Vagina (tissue), 2 donors: ENCODE data around the gene KCNJ4. TPM values are rescaled to one million over a fixed set of nuclear protein-coding genes. Genes with fewer than 3 reads are reported as not detected.

Experiments
- DNase-seq, 2 donors: peaks; one replicate each; pipeline ENCODE4 v3.0.0-alpha.2; 2017; ENCODE audit errors: extremely low spot score in 2 of 2
- H3K27ac ChIP-seq: fragments of 200-600 bp; sonication (generic); one replicate; pipeline ENCODE4 v1.5.1; 2019
- H3K27me3 ChIP-seq: fragments of 200-600 bp; sonication (generic); one replicate; pipeline ENCODE4 v1.5.1; 2019
- H3K36me3 ChIP-seq, 2 donors: fragments of 200-600 bp; sonication (generic); one replicate each; pipeline ENCODE4 v1.5.1; 2017 to 2019
- H3K4me1 ChIP-seq: fragments of 200-600 bp; sonication (generic); one replicate; pipeline ENCODE4 v1.5.1; 2019
- H3K4me3 ChIP-seq, 2 donors: fragments of 200-600 bp; sonication (generic); 1 replicate in 1 of 2; 2 replicates in 1 of 2; pipeline ENCODE4 v1.5.1; 2016 to 2019
- H3K9me3 ChIP-seq: fragments of 200-600 bp; sonication (generic); one replicate; pipeline ENCODE4 v1.5.1; 2019
- POLR2A ChIP-seq, 2 donors: fragments of 450-650 bp; IDR thresholded peaks; one replicate each; pipeline ENCODE4 v1.6.1; 2017; ENCODE audit warnings: antibody characterized with exemption in 2 of 2, mild to moderate bottlenecking in 2 of 2, moderate library complexity in 2 of 2
- POLR2AphosphoS5 ChIP-seq, 2 donors: sonication (generic); formaldehyde crosslinking; IDR thresholded peaks; one replicate each; pipeline ENCODE4 v1.9.0; 2017; ENCODE audit warnings: antibody characterized with exemption in 2 of 2, mild to moderate bottlenecking in 2 of 2, low read depth in 1 of 2; ENCODE audit not compliant: insufficient read depth in 1 of 2
- intact Hi-C: fragments of 100-400 bp; cut with DNase I; formaldehyde crosslinking; loops from one replicate; pipeline ENCODE4 v1.15.1; 2023
- total RNA-seq: library from RNA; depleted of rRNA; stranded (reverse); fragments of >200 nt; gene quantifications from one replicate; pipeline ENCODE4 v1.2.3, GENCODE V29; 2016
- TF ChIP-seq, protein P1 (sequence below), 3 experiments: fragments of 450-650 bp in 2 of 3; fragments of 200-600 bp in 1 of 3; sonication (generic) in 1 of 3; IDR thresholded peaks; one replicate each; pipeline ENCODE4 v1.5.1; 2017 to 2019; ENCODE audit warnings: antibody characterized with exemption in 3 of 3, mild to moderate bottlenecking in 2 of 3, moderate library complexity in 2 of 3

The KCNJ4 gene
- total RNA-seq, 1 donor from 2014 or later, result not detected

GRCh38 chr22:38453066-38453672 lies 1.8 kb downstream of the KCNJ4 start:
- Histone ChIP-seq H3K36me3 (no peaks in the 10 kb centered on the region), H3K27me3 (peaks cover 3% of the 10 kb centered on the region), H3K4me3 (no peak overlapping the region), H3K9me3 (no peaks in the 10 kb centered on the region), H3K27ac (no peak overlapping the region), H3K4me1 (no peaks in the 10 kb centered on the region)
- intact Hi-C loops, result no loop called here
- TF ChIP-seq POLR2A (IDR thresholded peaks at IDR 0.05) (no peak), POLR2AphosphoS5 (IDR thresholded peaks at IDR 0.05; ENCODE audit: insufficient read depth in 1 of 2, low read depth in 1 of 2) (no peak)
- TF ChIP-seq, protein P1, sequence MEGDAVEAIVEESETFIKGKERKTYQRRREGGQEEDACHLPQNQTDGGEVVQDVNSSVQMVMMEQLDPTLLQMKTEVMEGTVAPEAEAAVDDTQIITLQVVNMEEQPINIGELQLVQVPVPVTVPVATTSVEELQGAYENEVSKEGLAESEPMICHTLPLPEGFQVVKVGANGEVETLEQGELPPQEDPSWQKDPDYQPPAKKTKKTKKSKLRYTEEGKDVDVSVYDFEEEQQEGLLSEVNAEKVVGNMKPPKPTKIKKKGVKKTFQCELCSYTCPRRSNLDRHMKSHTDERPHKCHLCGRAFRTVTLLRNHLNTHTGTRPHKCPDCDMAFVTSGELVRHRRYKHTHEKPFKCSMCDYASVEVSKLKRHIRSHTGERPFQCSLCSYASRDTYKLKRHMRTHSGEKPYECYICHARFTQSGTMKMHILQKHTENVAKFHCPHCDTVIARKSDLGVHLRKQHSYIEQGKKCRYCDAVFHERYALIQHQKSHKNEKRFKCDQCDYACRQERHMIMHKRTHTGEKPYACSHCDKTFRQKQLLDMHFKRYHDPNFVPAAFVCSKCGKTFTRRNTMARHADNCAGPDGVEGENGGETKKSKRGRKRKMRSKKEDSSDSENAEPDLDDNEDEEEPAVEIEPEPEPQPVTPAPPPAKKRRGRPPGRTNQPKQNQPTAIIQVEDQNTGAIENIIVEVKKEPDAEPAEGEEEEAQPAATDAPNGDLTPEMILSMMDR (IDR thresholded peaks at IDR 0.05), result no peak
- no peak for DNase-seq

DNA sequence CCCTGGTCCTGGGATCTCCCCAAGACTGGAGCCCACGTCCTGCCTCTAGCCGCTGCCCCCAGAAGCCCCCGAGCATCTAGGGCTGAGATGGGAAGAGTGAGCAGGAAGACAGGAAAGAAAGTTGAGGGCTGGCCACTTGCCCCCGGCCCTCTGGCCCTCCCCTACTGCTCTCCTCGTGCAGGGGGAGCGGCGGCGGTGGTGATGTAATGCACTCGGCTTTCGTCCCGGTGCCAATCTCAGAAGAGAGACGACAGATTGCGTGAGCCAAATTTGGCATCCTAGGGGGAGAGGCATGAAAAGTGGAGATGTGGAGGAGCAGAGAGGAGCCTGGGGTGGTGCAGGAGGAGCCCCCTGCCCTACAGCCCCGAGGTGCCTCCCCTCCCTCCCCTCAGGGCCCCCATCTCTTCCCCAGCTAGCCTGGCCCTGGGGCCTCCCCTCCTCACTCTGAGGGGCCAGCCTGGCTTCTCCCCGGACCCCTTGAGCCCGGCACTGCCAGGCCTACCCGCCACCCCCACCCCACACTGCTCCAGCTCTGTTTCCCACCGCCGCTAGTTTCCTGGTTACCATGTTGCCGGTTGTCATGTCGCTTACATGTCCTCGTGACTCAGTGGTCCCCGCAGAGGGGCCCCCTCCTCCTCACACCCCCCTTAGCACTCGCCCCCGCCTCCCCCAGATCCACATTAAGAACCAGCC lies 2.5 kb downstream of the KCNJ4 start:
- Histone ChIP-seq H3K4me1 (no peaks in the 10 kb centered on the region), H3K9me3 (no peaks in the 10 kb centered on the region), H3K27me3 (peaks cover 3% of the 10 kb centered on the region), H3K36me3 (no peaks in the 10 kb centered on the region), H3K27ac (no peak overlapping the region), H3K4me3 (no peak overlapping the region)
- intact Hi-C loops, result no loop called here
- no peak for DNase-seq
- TF ChIP-seq POLR2A (IDR thresholded peaks at IDR 0.05) (no peak), POLR2AphosphoS5 (IDR thresholded peaks at IDR 0.05; ENCODE audit: insufficient read depth in 1 of 2, low read depth in 1 of 2) (no peak)
- TF ChIP-seq, protein P1 (IDR thresholded peaks at IDR 0.05), result no peak

GRCh38 chr22:38451864-38452263 lies 3.1 kb downstream of the KCNJ4 start:
- Histone ChIP-seq H3K9me3 (no peaks in the 10 kb centered on the region), H3K36me3 (no peaks in the 10 kb centered on the region), H3K27ac (no peak overlapping the region), H3K4me1 (no peaks in the 10 kb centered on the region), H3K27me3 (peaks cover 3% of the 10 kb centered on the region), H3K4me3 (no peak overlapping the region)
- intact Hi-C loops, result no loop called here
- TF ChIP-seq POLR2A (IDR thresholded peaks at IDR 0.05) (no peak), POLR2AphosphoS5 (IDR thresholded peaks at IDR 0.05; ENCODE audit: insufficient read depth in 1 of 2, low read depth in 1 of 2) (no peak)
- TF ChIP-seq, protein P1 (IDR thresholded peaks at IDR 0.05), result no peak
- DNase-seq, result no peak

DNA sequence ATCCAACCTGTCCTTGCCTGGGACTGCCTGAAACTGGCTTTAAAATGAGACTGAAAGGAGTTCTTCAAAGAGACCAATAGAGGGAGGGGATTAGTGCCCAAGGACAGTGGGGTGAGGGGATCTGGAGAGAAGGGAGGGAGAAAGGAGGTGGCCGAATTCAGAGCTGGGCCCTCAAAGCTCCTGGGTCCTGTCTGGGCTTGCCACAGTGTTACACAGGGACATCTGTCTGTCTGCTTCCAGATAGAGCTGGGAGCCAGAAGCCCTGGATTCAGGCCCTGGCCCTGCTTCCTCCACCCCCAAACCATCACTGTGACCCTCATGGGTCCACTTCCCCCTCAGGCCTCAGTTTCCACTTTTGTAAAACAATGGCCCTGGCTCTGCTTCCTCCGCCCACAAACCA lies 3.6 kb downstream of the KCNJ4 start:
- no peak for DNase-seq
- Histone ChIP-seq H3K27me3 (peaks cover 3% of the 10 kb centered on the region), H3K4me1 (no peaks in the 10 kb centered on the region), H3K36me3 (no peaks in the 10 kb centered on the region), H3K4me3 (no peak overlapping the region), H3K27ac (no peak overlapping the region), H3K9me3 (no peaks in the 10 kb centered on the region)
- TF ChIP-seq, protein P1 (IDR thresholded peaks at IDR 0.05), result no peak
- TF ChIP-seq POLR2AphosphoS5 (IDR thresholded peaks at IDR 0.05; ENCODE audit: insufficient read depth in 1 of 2, low read depth in 1 of 2) (no peak), POLR2A (IDR thresholded peaks at IDR 0.05) (no peak)
- intact Hi-C loops, result no loop called here

DNA sequence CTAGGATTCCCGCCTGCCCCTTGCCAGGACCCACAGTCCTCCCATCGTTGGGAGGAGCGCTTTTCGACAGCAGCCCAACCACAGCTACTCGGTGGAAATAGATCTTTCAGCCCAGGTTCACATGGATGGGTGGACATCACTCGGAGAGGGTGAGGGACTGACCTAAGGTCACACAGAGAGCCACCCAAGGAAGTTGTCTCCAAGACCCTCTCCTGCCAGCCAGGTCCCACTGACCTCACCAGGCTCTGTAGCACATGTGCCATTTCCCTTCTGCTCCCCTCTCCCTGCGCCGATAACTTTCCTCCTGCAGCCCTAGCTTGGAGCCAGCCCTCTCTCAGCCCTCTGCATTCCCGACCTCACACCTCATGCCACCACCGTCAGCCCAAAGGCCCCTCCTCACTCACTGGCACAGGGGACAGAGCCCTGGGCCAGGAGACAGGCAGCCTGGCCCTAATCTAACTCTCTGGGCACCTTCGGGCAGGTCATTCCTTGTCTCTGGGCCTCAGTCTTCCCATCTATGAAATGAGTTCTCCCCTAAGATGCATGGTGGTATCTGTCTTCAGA lies 4.7 kb downstream of the KCNJ4 start:
- H3K27me3 ChIP-seq, result peaks cover 3% of the 10 kb centered on the region
- H3K9me3 ChIP-seq, result no peaks in the 10 kb centered on the region
- intact Hi-C loops, result no loop called here
- TF ChIP-seq, protein P1 (IDR thresholded peaks at IDR 0.05), result no peak
- TF ChIP-seq POLR2A (IDR thresholded peaks at IDR 0.05) (no peak), POLR2AphosphoS5 (IDR thresholded peaks at IDR 0.05; ENCODE audit: insufficient read depth in 1 of 2, low read depth in 1 of 2) (no peak)
- no peak for DNase-seq
- H3K36me3 ChIP-seq, result no peaks in the 10 kb centered on the region
- no peaks in the 10 kb centered on the region for H3K4me1 ChIP-seq
- no peak overlapping the region for H3K4me3 ChIP-seq
- H3K27ac ChIP-seq, result no peak overlapping the region
